Panc1 (cell line): ENCODE measurements around the gene ITPA. TPM values are rescaled to one million over a fixed set of nuclear protein-coding genes. Genes with fewer than 3 reads are reported as not detected.
A peak's percentile ranks its signal among the peaks of the same experiment; 100 is the strongest.

Source experiments
- ATAC-seq: fragments of 200-7000 bp; cut with Tn5 transposase; 2 replicates; pipeline ENCODE4 v1.9.1; 2020; ENCODE audit warnings: mild to moderate bottlenecking, moderate library complexity
- BruUV-seq: library from RNA; stranded (reverse); fragments of 400-500 nt; replicated peaks from 2 replicates; lab custom pipeline; 2021; lab: Mats Ljungman, UMichigan
- CTCF ChIA-PET: fragments of 300-600 bp; sonication (Branson Sonifier 250); formaldehyde crosslinking; loops from one replicate; lab custom pipeline; 2022; ENCODE audit warnings: antibody characterized with exemption; lab: Charles Lee
- POLR2A ChIA-PET: fragments of 300-600 bp; sonication (Branson Sonifier 250); formaldehyde crosslinking; loops from one replicate; lab custom pipeline; 2022; ENCODE audit warnings: antibody characterized with exemption; lab: Charles Lee
- DNase-seq: peaks from one replicate; pipeline ENCODE4 v3.0.0-alpha.2; 2010; ENCODE audit warnings: low read depth, low spot score
- H3K27ac ChIP-seq: 2 replicates; pipeline ENCODE4 v1.5.1; 2011; ENCODE audit warnings: mild to moderate bottlenecking, low read length, inconsistent platforms
- H3K27me3 ChIP-seq: fragments of 200-500 bp; sonication (Bioruptor generic); 2 replicates; pipeline ENCODE4 v1.6.0; 2014; ENCODE audit warnings: low read length, inconsistent platforms; ENCODE audit not compliant: control insufficient read depth, insufficient read depth
- H3K36me3 ChIP-seq: fragments of 200-500 bp; sonication (Bioruptor generic); 2 replicates; pipeline ENCODE4 v1.5.1; 2014; ENCODE audit warnings: inconsistent platforms, mild to moderate bottlenecking, low read length, moderate library complexity; ENCODE audit not compliant: control insufficient read depth, insufficient read depth
- H3K4me1 ChIP-seq: 2 replicates; pipeline ENCODE4 v1.5.1; 2011; ENCODE audit warnings: inconsistent platforms, mild to moderate bottlenecking, low read length, moderate library complexity; ENCODE audit not compliant: control insufficient read depth, insufficient read depth
- H3K4me3 ChIP-seq, 2 experiments: 2 replicates each; pipeline ENCODE4 v1.5.1; 2011 to 2012; ENCODE audit warnings: low read depth in 2 of 2, low read length in 2 of 2, mild to moderate bottlenecking in 2 of 2, inconsistent platforms in 1 of 2, moderate library complexity in 1 of 2
- H3K9me3 ChIP-seq: fragments of 200-500 bp; sonication (Bioruptor generic); 2 replicates; pipeline ENCODE4 v1.5.1; 2014; ENCODE audit warnings: low read depth, mild to moderate bottlenecking, inconsistent platforms, low read length, moderate library complexity; ENCODE audit not compliant: control insufficient read depth, insufficient read depth
- CTCF ChIP-seq: fragments of 450-650 bp; IDR thresholded peaks from 2 replicates; pipeline ENCODE4 v1.5.1; 2017; ENCODE audit warnings: mild to moderate bottlenecking
- POLR2AphosphoS5 ChIP-seq: IDR thresholded peaks from 2 replicates; pipeline ENCODE4 v1.6.1; 2012; ENCODE audit warnings: mild to moderate bottlenecking, low read depth, low read length, moderate library complexity
- REST ChIP-seq, 2 experiments: IDR thresholded peaks; 2 replicates each; pipeline ENCODE4 v1.6.1; 2011 to 2012; ENCODE audit warnings: low read depth in 2 of 2, control low read depth in 1 of 2, low read length in 1 of 2, mild to moderate bottlenecking in 1 of 2, moderate library complexity in 1 of 2; ENCODE audit not compliant: insufficient read depth in 1 of 2
- SIN3A ChIP-seq: IDR thresholded peaks from 2 replicates; pipeline ENCODE4 v1.6.1; 2012; ENCODE audit warnings: low read depth, mild to moderate bottlenecking, low read length, moderate library complexity, borderline replicate concordance; ENCODE audit not compliant: insufficient read depth
- TCF7L2 ChIP-seq: IDR thresholded peaks from 2 replicates; pipeline ENCODE4 v1.6.1; 2011; ENCODE audit warnings: mild to moderate bottlenecking, low read depth, low read length, inconsistent platforms
- in situ Hi-C: cut with HindIII; loops from 2 replicates; pipeline ENCODE4 v1.10.0; 2016; ENCODE audit warnings: low sequenced_read_pairs, low pct_unique_long_range_greater_than_20kb
- intact Hi-C: fragments of 100-400 bp; cut with micrococcal nuclease; formaldehyde crosslinking; loops from one replicate; pipeline ENCODE4 v1.10.0; 2022; ENCODE audit not compliant: unreplicated experiment
- total RNA-seq: library from RNA; stranded (reverse); gene quantifications from one replicate; pipeline ENCODE4 v1.2.1, GENCODE V29; 2021; ENCODE audit not compliant: unreplicated experiment

Gene ITPA
- total RNA-seq, 1 experiment from 2014 or later = 107 TPM

DNA sequence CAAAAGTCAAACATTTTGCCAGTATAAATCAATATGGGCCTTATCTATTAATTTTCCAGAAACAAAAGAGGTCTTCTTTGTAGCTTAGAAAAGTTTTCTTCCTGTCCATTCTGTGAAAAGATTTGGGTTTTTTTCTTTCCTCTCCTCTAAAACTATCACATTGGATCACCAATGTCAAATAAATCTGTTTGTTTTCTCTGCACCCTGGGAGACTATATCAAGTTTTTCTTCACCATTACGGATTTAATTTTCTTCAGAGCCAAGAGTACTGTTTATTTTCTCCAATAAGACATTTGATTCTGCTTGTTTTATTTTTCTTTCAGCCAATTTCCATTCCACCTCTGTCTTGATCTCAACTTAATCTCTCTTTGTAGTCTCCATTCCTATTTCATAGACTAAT, 34.0 kb upstream of the ITPA start:
- DNase-seq (no peak), ATAC-seq (no peak)
- no peaks in the 10 kb centered on the region for H3K27me3 ChIP-seq
- peak overlapping the region; percentile 81; the same call in 1 of the 2 replicates for H3K27ac ChIP-seq
- no peaks in the 10 kb centered on the region for H3K9me3 ChIP-seq
- in situ Hi-C loops = no loop called here
- intact Hi-C loops = no loop called here
- no peaks in the 10 kb centered on the region for H3K36me3 ChIP-seq
- CTCF ChIA-PET = no interaction called here
- peak overlapping the region; percentile 81 to 92; a peak in 3 of 4 replicates for H3K4me3 ChIP-seq
- POLR2A ChIA-PET = no interaction called here
- TSS peak; percentile 88 for BruUV-seq
- H3K4me1 ChIP-seq = peaks cover 14% of the 10 kb centered on the region
- TF ChIP-seq CTCF (no peak), TCF7L2 (no peak), SIN3A (no peak), POLR2AphosphoS5 (no peak), REST (IDR thresholded peaks at IDR 0.05; ENCODE audit: insufficient read depth in 1 of 2, low read depth in 2 of 2, low read length in 1 of 2) (no peak)

GRCh38 chr20:3177746-3178485, 31.4 kb upstream of the ITPA start:
- CTCF ChIA-PET = no interaction called here

More at GRCh38 chr20:3177746-3178485, 31.4 kb upstream of the ITPA start:
- H3K4me3 ChIP-seq = no peak overlapping the region
- TF ChIP-seq CTCF (no peak), REST (IDR thresholded peaks at IDR 0.05; ENCODE audit: insufficient read depth in 1 of 2, low read depth in 2 of 2, low read length in 1 of 2) (no peak), POLR2AphosphoS5 (no peak), SIN3A (no peak), TCF7L2 (no peak)
- no TSS peak for BruUV-seq
- H3K27me3 ChIP-seq = no peaks in the 10 kb centered on the region
- ATAC-seq (no peak), DNase-seq (no peak)
- intact Hi-C loops (no loop called here), in situ Hi-C loops (no loop called here)
- H3K4me1 ChIP-seq = peaks cover 11% of the 10 kb centered on the region
- no peaks in the 10 kb centered on the region for H3K9me3 ChIP-seq
- H3K36me3 ChIP-seq = no peaks in the 10 kb centered on the region
- no peak overlapping the region for H3K27ac ChIP-seq
- POLR2A ChIA-PET = no interaction called here
